RWPE2 (cell line): Measurements from ENCODE around the gene CDH9.
"Not testable (repeated sequence)": the region's sequence is repeated elsewhere in the genome, so short reads cannot be mapped to it uniquely, and the experiment has no call there.

Experiments used
- ATAC-seq: fragments of 200-7000 bp; cut with Tn5 transposase; 3 replicates; pipeline ENCODE4 v1.9.1; 2021; ENCODE audit warnings: low read depth
- DNase-seq: peaks from one replicate; pipeline ENCODE4 v3.0.0-alpha.2; 2020; ENCODE audit warnings: low spot score
- H3K27ac ChIP-seq: fragments of 450-650 bp; 2 replicates; pipeline ENCODE4 v1.5.1; 2017; ENCODE audit warnings: mild to moderate bottlenecking; ENCODE audit not compliant: poor library complexity, severe bottlenecking
- H3K27me3 ChIP-seq: fragments of 250-450 bp; sonication (Bioruptor Pico); 2 replicates; pipeline ENCODE4 v1.5.1; 2021; ENCODE audit warnings: mild to moderate bottlenecking, moderate library complexity; ENCODE audit not compliant: insufficient read depth, poor library complexity, severe bottlenecking
- H3K36me3 ChIP-seq: fragments of 250-450 bp; sonication (Bioruptor Pico); 2 replicates; pipeline ENCODE4 v1.5.1; 2020; ENCODE audit warnings: low read depth, mild to moderate bottlenecking, moderate library complexity
- H3K4me1 ChIP-seq: fragments of 250-450 bp; sonication (Bioruptor Pico); 2 replicates; pipeline ENCODE4 v1.5.1; 2021; ENCODE audit warnings: mild to moderate bottlenecking, moderate library complexity; ENCODE audit not compliant: insufficient read depth, poor library complexity, severe bottlenecking
- H3K4me3 ChIP-seq: fragments of 250-450 bp; sonication (Bioruptor Pico); 2 replicates; pipeline ENCODE4 v1.5.1; 2021; ENCODE audit warnings: mild to moderate bottlenecking, moderate library complexity; ENCODE audit not compliant: severe bottlenecking
- H3K9me3 ChIP-seq: fragments of 250-450 bp; sonication (Bioruptor Pico); 2 replicates; pipeline ENCODE4 v1.5.1; 2021; ENCODE audit warnings: mild to moderate bottlenecking, moderate library complexity; ENCODE audit not compliant: severe bottlenecking
- CTCF ChIP-seq: fragments of 450-650 bp; IDR thresholded peaks from one replicate; pipeline ENCODE4 v1.5.1; 2017; ENCODE audit warnings: mild to moderate bottlenecking, moderate library complexity; ENCODE audit not compliant: poor library complexity, severe bottlenecking

Gene CDH9

GRCh38 chr5:26864061-26864460, 174.3 kb downstream of the CDH9 start:
- DNase-seq (no peak), ATAC-seq (no peak)
- no peak for TF ChIP-seq CTCF
- Histone ChIP-seq H3K4me3 (no peak overlapping the region), H3K9me3 (no peaks in the 10 kb centered on the region), H3K4me1 (no peaks in the 10 kb centered on the region), H3K27ac (no peak overlapping the region), H3K27me3 (no peaks in the 10 kb centered on the region), H3K36me3 (no peaks in the 10 kb centered on the region)

GRCh38 chr5:26856238-26856637, 182.1 kb downstream of the CDH9 start:
- no peak for DNase-seq
- no peak for ATAC-seq
- H3K4me3 ChIP-seq = no peak overlapping the region
- no peaks in the 10 kb centered on the region for H3K4me1 ChIP-seq
- no peak for TF ChIP-seq CTCF
- no peaks in the 10 kb centered on the region for H3K27me3 ChIP-seq
- H3K9me3 ChIP-seq = peaks cover 3% of the 10 kb centered on the region
- no peaks in the 10 kb centered on the region for H3K36me3 ChIP-seq
- no peak overlapping the region for H3K27ac ChIP-seq

- H3K27ac ChIP-seq = not testable (repeated sequence)
Measured at GRCh38 chr5:26852450-26852849, 185.9 kb downstream of the CDH9 start.

GRCh38 chr5:26847041-26847736, 191.2 kb downstream of the CDH9 start:
- Histone ChIP-seq H3K36me3 (no peaks in the 10 kb centered on the region), H3K27ac (no peak overlapping the region), H3K4me3 (no peak overlapping the region), H3K4me1 (no peaks in the 10 kb centered on the region), H3K9me3 (no peaks in the 10 kb centered on the region), H3K27me3 (no peaks in the 10 kb centered on the region)
- ATAC-seq (no peak), DNase-seq (peak; percentile 39)
- TF ChIP-seq CTCF = no peak

More at GRCh38 chr5:26852450-26852849, 185.9 kb downstream of the CDH9 start:
- H3K9me3 ChIP-seq, H3K4me3 ChIP-seq, H3K27me3 ChIP-seq, DNase-seq, ATAC-seq, H3K36me3 ChIP-seq, H3K4me1 ChIP-seq: not testable (repeated sequence)

- Histone ChIP-seq H3K9me3 (no peaks in the 10 kb centered on the region), H3K4me3 (no peak overlapping the region), H3K27ac (no peak overlapping the region), H3K4me1 (no peaks in the 10 kb centered on the region), H3K36me3 (no peaks in the 10 kb centered on the region), H3K27me3 (no peaks in the 10 kb centered on the region)
- DNase-seq (no peak), ATAC-seq (no peak)
- TF ChIP-seq CTCF = no peak
Measured at GRCh38 chr5:26843677-26844076, 194.7 kb downstream of the CDH9 start.
